IMR-90 (cell line): ENCODE measurements around the gene EAF1. TPM values are rescaled to one million over a fixed set of nuclear protein-coding genes. Genes with fewer than 3 reads are reported as not detected.

ENCODE experiments used
- ATAC-seq: fragments of 200-7000 bp; cut with Tn5 transposase; 2 replicates; pipeline ENCODE4 v1.9.1; 2020; ENCODE audit warnings: low read depth, mild to moderate bottlenecking, moderate library complexity
- BruUV-seq: library from RNA; stranded (reverse); fragments of 400-500 nt; replicated peaks from 2 replicates; lab custom pipeline; 2021; lab: Mats Ljungman, UMichigan
- CTCF ChIA-PET: fragments of 300-600 bp; formaldehyde crosslinking; extraction: SDS; loops from one replicate; lab custom pipeline; 2021; ENCODE audit warnings: antibody characterized with exemption; lab: Yijun Ruan, JAX
- POLR2A ChIA-PET: fragments of 300-600 bp; sonication (Branson Sonifier 250); formaldehyde crosslinking; loops from one replicate; lab custom pipeline; 2022; ENCODE audit warnings: antibody characterized with exemption; ENCODE audit not compliant: unreplicated experiment; lab: Charles Lee
- DNase-seq: peaks from one replicate; pipeline ENCODE4 v3.0.0; 2013
- H2AFZ ChIP-seq: replicated peaks from 2 replicates; pipeline ENCODE3; 2013; ENCODE audit warnings: low read length, mild to moderate bottlenecking; ENCODE audit not compliant: poor library complexity
- H2AK5ac ChIP-seq: 2 replicates; pipeline ENCODE4 v1.6.1; 2013; ENCODE audit warnings: low read depth, low read length, inconsistent platforms
- H2AK9ac ChIP-seq: replicated peaks from 2 replicates; pipeline ENCODE3; 2013; ENCODE audit warnings: mild to moderate bottlenecking, low read depth, low read length, moderate library complexity; ENCODE audit not compliant: poor library complexity
- H2BK120ac ChIP-seq: 2 replicates; pipeline ENCODE4 v1.6.1; 2013; ENCODE audit warnings: low read depth, low read length, inconsistent platforms
- H2BK15ac ChIP-seq: 3 replicates; pipeline ENCODE4 v1.6.1; 2013; ENCODE audit warnings: low read depth, low read length, inconsistent platforms
- H2BK20ac ChIP-seq: 2 replicates; pipeline ENCODE4 v1.6.1; 2013; ENCODE audit warnings: low read depth, mild to moderate bottlenecking, inconsistent platforms, low read length, moderate library complexity
- H2BK5ac ChIP-seq: 2 replicates; pipeline ENCODE4 v1.6.1; 2013; ENCODE audit warnings: mild to moderate bottlenecking, low read depth, low read length, inconsistent platforms; ENCODE audit not compliant: poor library complexity, severe bottlenecking
- H3K14ac ChIP-seq: replicated peaks from 2 replicates; pipeline ENCODE4 v1.6.1; 2013; ENCODE audit warnings: low read depth, low read length, inconsistent platforms
- H3K18ac ChIP-seq: 2 replicates; pipeline ENCODE4 v1.6.1; 2013; ENCODE audit warnings: low read depth, low read length, control low read depth
- H3K23ac ChIP-seq: 2 replicates; pipeline ENCODE4 v1.6.1; 2013; ENCODE audit warnings: low read depth, low read length, inconsistent platforms
- H3K27ac ChIP-seq: 2 replicates; pipeline ENCODE4 v1.5.1; 2013; ENCODE audit warnings: mild to moderate bottlenecking, control low read depth, low read length; ENCODE audit not compliant: insufficient read depth
- H3K27me3 ChIP-seq: 2 replicates; pipeline ENCODE4 v1.6.1; 2013; ENCODE audit warnings: low read length; ENCODE audit not compliant: control insufficient read depth, insufficient read depth
- H3K36me3 ChIP-seq: 2 replicates; pipeline ENCODE4 v1.6.1; 2013; ENCODE audit warnings: low read length, mixed read lengths; ENCODE audit not compliant: control insufficient read depth, insufficient read depth
- H3K4ac ChIP-seq: 2 replicates; pipeline ENCODE4 v1.6.1; 2013; ENCODE audit warnings: low read depth, low read length, inconsistent platforms
- H3K4me1 ChIP-seq: 2 replicates; pipeline ENCODE4 v1.6.1; 2013; ENCODE audit warnings: low read length, mixed read lengths; ENCODE audit not compliant: control insufficient read depth, insufficient read depth
- H3K4me2 ChIP-seq: 2 replicates; pipeline ENCODE4 v1.6.1; 2013; ENCODE audit warnings: low read depth, mild to moderate bottlenecking, control low read depth, low read length, moderate library complexity
- H3K4me3 ChIP-seq: 2 replicates; pipeline ENCODE4 v1.5.1; 2013; ENCODE audit warnings: low read depth, mild to moderate bottlenecking, control low read depth, low read length, moderate library complexity; ENCODE audit not compliant: insufficient read depth
- H3K56ac ChIP-seq: 2 replicates; pipeline ENCODE4 v1.6.1; 2013; ENCODE audit warnings: low read length, inconsistent platforms; ENCODE audit not compliant: insufficient read depth; ENCODE audit errors: extremely low read depth
- H3K79me1 ChIP-seq, 2 experiments: 2 replicates each; pipeline ENCODE4 v1.6.1; 2013; ENCODE audit warnings: low read length in 2 of 2, inconsistent platforms in 1 of 2, low read depth in 1 of 2
- H3K9ac ChIP-seq: 2 replicates; pipeline ENCODE4 v1.6.1; 2013; ENCODE audit warnings: low read depth, low read length, control low read depth
- H3K9me1 ChIP-seq: 2 replicates; pipeline ENCODE4 v1.6.1; 2013; ENCODE audit warnings: low read length, inconsistent platforms; ENCODE audit not compliant: insufficient read depth
- H3K9me3 ChIP-seq: 2 replicates; pipeline ENCODE4 v1.6.1; 2013; ENCODE audit warnings: low read length; ENCODE audit not compliant: control insufficient read depth, insufficient read depth
- H4K20me1 ChIP-seq: 2 replicates; pipeline ENCODE4 v1.6.1; 2013; ENCODE audit warnings: low read length, inconsistent platforms; ENCODE audit not compliant: insufficient read depth
- H4K5ac ChIP-seq: 2 replicates; pipeline ENCODE4 v1.6.1; 2013; ENCODE audit warnings: mild to moderate bottlenecking, low read depth, low read length, control low read depth
- H4K8ac ChIP-seq, 2 experiments: 2 replicates each; pipeline ENCODE4 v1.6.1; 2013; ENCODE audit warnings: low read depth in 2 of 2, low read length in 2 of 2, control low read depth in 1 of 2, inconsistent platforms in 1 of 2
- H4K91ac ChIP-seq: 2 replicates; pipeline ENCODE4 v1.6.1; 2013; ENCODE audit warnings: low read depth, low read length, inconsistent platforms; ENCODE audit not compliant: insufficient read depth
- BHLHE40 ChIP-seq: fragments of 150-350 bp; IDR thresholded peaks from 2 replicates; pipeline ENCODE4 v1.6.1; 2016; ENCODE audit warnings: mild to moderate bottlenecking, low read depth, low read length
- CEBPB ChIP-seq: IDR thresholded peaks from 2 replicates; pipeline ENCODE4 v1.6.1; 2012; ENCODE audit warnings: low read depth, low read length, improper control_type of control experiment
- MAFK ChIP-seq: IDR thresholded peaks from 2 replicates; pipeline ENCODE4 v1.6.1; 2012; ENCODE audit warnings: low read depth, low read length, improper control_type of control experiment
- NFE2L2 ChIP-seq: fragments of 150-350 bp; IDR thresholded peaks from 2 replicates; pipeline ENCODE4 v1.6.1; 2016; ENCODE audit warnings: low read depth, mild to moderate bottlenecking, low read length
- RCOR1 ChIP-seq: IDR thresholded peaks from 2 replicates; pipeline ENCODE4 v1.6.1; 2012; ENCODE audit warnings: mild to moderate bottlenecking, low read length, improper control_type of control experiment; ENCODE audit not compliant: insufficient replicate concordance
- SMC3 ChIP-seq: fragments of 150-350 bp; IDR thresholded peaks from 2 replicates; pipeline ENCODE4 v1.6.1; 2016; ENCODE audit warnings: low read depth, mild to moderate bottlenecking, antibody characterized with exemption, low read length, moderate library complexity
- WGBS, 2 experiments: methylation state at CpG; one replicate each; pipeline versions ENCODE4 v1.1.5 to v1.1.7; 2013; ENCODE audit warnings: missing lambda C conversion rate in 2 of 2; ENCODE audit not compliant: insufficient read length in 1 of 2; ENCODE audit errors: extremely low coverage in 2 of 2; 5-methylcytosine and 5-hydroxymethylcytosine counted together
- dilution Hi-C: fragments of 300-500 bp; cut with HindIII; formaldehyde crosslinking; loops from one replicate; pipeline ENCODE4 v1.14.3; 2018; ENCODE audit warnings: low sequenced_read_pairs; ENCODE audit not compliant: unreplicated experiment
- in situ Hi-C: fragments of 300-500 bp; cut with MboI; formaldehyde crosslinking; loops from 3 replicates; pipeline ENCODE4 v1.14.3; 2019; ENCODE audit warnings: low sequenced_read_pairs, inconsistent platforms, mixed read lengths
- intact Hi-C: fragments of 100-400 bp; cut with micrococcal nuclease; formaldehyde crosslinking; loops from 2 replicates; pipeline ENCODE4 v1.10.0; 2022
- polyA plus RNA-seq, 3 experiments: library from polyadenylated mRNA; depleted of rRNA; stranded (reverse); fragments of >200 nt; gene quantifications; 2 replicates each; pipeline ENCODE4 v1.2.3, GENCODE V29; 2012; ENCODE audit warnings: low replicate concordance in 1 of 3
- total RNA-seq: library from RNA; depleted of rRNA; stranded (reverse); fragments of >200 nt; gene quantifications from 2 replicates; pipeline ENCODE4 v1.2.3, GENCODE V29; 2012

The EAF1 gene
- total and polyA plus RNA-seq, 2 of the 4 experiments (the other 2 are of a cell fraction), result 7.0 to 21.3 TPM

- WGBS, 2 experiments, result no CpG with 5 or more reads among the region's 1 CpG
- in situ Hi-C loops, result loop anchor here (25.0 kb wide), 1 partner anchor 275 kb away; no protein-coding TSS in a partner anchor
- H3K4me1 ChIP-seq, result no peaks in the 10 kb centered on the region
- TF ChIP-seq MAFK (no peak), NFE2L2 (no peak), CEBPB (no peak), RCOR1 (no peak), BHLHE40 (no peak), SMC3 (no peak)
- DNase-seq (peak; percentile 27), ATAC-seq (peak; percentile 40; the same call in 1 of the 2 replicates)
- H4K20me1 ChIP-seq, result no peaks in the 10 kb centered on the region
- no peak overlapping the region for H3K4me2 ChIP-seq
- H4K91ac ChIP-seq, result no peak overlapping the region
- POLR2A ChIA-PET, result no interaction called here
- no peak overlapping the region for H3K4ac ChIP-seq
- no peak overlapping the region for H3K23ac ChIP-seq
- H2BK15ac ChIP-seq, result no peak overlapping the region
- no peak overlapping the region for H3K14ac ChIP-seq
- H2AFZ ChIP-seq, result no peak overlapping the region
- H3K9me3 ChIP-seq, result peaks cover 4% of the 10 kb centered on the region
- H4K5ac ChIP-seq, result no peak overlapping the region
- no peak overlapping the region for H2BK120ac ChIP-seq
- H3K18ac ChIP-seq, result no peak overlapping the region
- CTCF ChIA-PET, result interaction anchor here (0.6 kb wide), 2 partner anchors 14 to 18 kb away, joined by 3 to 4 read pairs; no protein-coding TSS in a partner anchor
- no peak overlapping the region for H2AK5ac ChIP-seq
- dilution Hi-C loops, result no loop called here
- no peak overlapping the region for H2BK5ac ChIP-seq
- H3K4me3 ChIP-seq, result no peak overlapping the region
- H3K36me3 ChIP-seq, result no peaks in the 10 kb centered on the region
- no TSS peak for BruUV-seq
- no peaks in the 10 kb centered on the region for H3K27me3 ChIP-seq
- H3K79me1 ChIP-seq, result no peaks in the 10 kb centered on the region
- no peak overlapping the region for H3K27ac ChIP-seq
- no peak overlapping the region for H4K8ac ChIP-seq
- H2AK9ac ChIP-seq, result no peak overlapping the region
- no peak overlapping the region for H3K9ac ChIP-seq
- no peak overlapping the region for H2BK20ac ChIP-seq
- intact Hi-C loops, result no loop called here
- H3K56ac ChIP-seq, result no peak overlapping the region
- no peaks in the 10 kb centered on the region for H3K9me1 ChIP-seq
Measured at GRCh38 chr3:15387171-15387581, 40.2 kb upstream of the EAF1 start.
